T47D (cell line): ENCODE data around the gene AANAT.

Experiments used
- DNase-seq, 2 experiments: peaks; one replicate each; pipeline versions ENCODE4 v3.0.0 to v3.0.0-alpha.2; 2011 to 2012; ENCODE audit warnings: low read depth in 1 of 2, low spot score in 1 of 2
- JUND ChIP-seq: IDR thresholded peaks from 2 replicates; pipeline ENCODE4 v1.6.1; 2012; ENCODE audit warnings: low read depth
- in situ Hi-C: cut with HindIII; loops from 2 replicates; pipeline ENCODE4 v1.10.0; 2016; ENCODE audit warnings: low sequenced_read_pairs, low pct_unique_long_range_greater_than_20kb

Gene AANAT

GRCh38 chr17:76467366-76467765 is at the start of gene AANAT:
AANAT (plus strand) TSS chr17:76467603; CDS start chr17:76468747, 1,144 bp downstream.
- in situ Hi-C loops, result no loop called here
- no peak for DNase-seq

GRCh38 chr17:76419576-76420260 is 47.7 kb upstream of the AANAT start:
- in situ Hi-C loops, result no loop called here
- DNase-seq, result no peak

More at GRCh38 chr17:76467366-76467765, at the start of gene AANAT:
- TF ChIP-seq JUND, result no peak

GRCh38 chr17:76420356-76421043 is 46.9 kb upstream of the AANAT start:
- in situ Hi-C loops, result no loop called here
- no peak for TF ChIP-seq JUND
- DNase-seq, result no peak

More at GRCh38 chr17:76419576-76420260, 47.7 kb upstream of the AANAT start:
- no peak for TF ChIP-seq JUND

- no peak for DNase-seq
- in situ Hi-C loops, result no loop called here
- no peak for TF ChIP-seq JUND
These were observed 46.4 kb upstream of the AANAT start for GRCh38 chr17:76421044-76421407.

GRCh38 chr17:76422406-76422805 is 45.0 kb upstream of the AANAT start:
- in situ Hi-C loops, result no loop called here
- no peak for TF ChIP-seq JUND
- DNase-seq, result no peak

- in situ Hi-C loops, result no loop called here
- TF ChIP-seq JUND, result no peak
- no peak for DNase-seq
These were observed 44.5 kb upstream of the AANAT start for GRCh38 chr17:76422860-76423259.

GRCh38 chr17:76426853-76427252 is 40.5 kb upstream of the AANAT start:
- no peak for DNase-seq
- TF ChIP-seq JUND, result no peak
- in situ Hi-C loops, result no loop called here

- DNase-seq, result no peak
- in situ Hi-C loops, result no loop called here
- TF ChIP-seq JUND, result no peak
These were observed 39.7 kb upstream of the AANAT start for GRCh38 chr17:76427501-76428231.

- DNase-seq, result no peak
- TF ChIP-seq JUND, result no peak
- in situ Hi-C loops, result no loop called here
These were observed 38.9 kb upstream of the AANAT start for GRCh38 chr17:76428511-76428910.

GRCh38 chr17:76431509-76431908 is 35.9 kb upstream of the AANAT start:
- DNase-seq, result no peak
- TF ChIP-seq JUND, result no peak
- in situ Hi-C loops, result no loop called here

- DNase-seq, result no peak
- in situ Hi-C loops, result no loop called here
- no peak for TF ChIP-seq JUND
These were observed 35.4 kb upstream of the AANAT start for GRCh38 chr17:76432004-76432403.

- no peak for TF ChIP-seq JUND
- peak in 1 of 2 experiments; percentile 61 for DNase-seq
- in situ Hi-C loops, result no loop called here
These were observed 34.6 kb upstream of the AANAT start for GRCh38 chr17:76432712-76433336.

- in situ Hi-C loops, result no loop called here
- no peak for TF ChIP-seq JUND
- DNase-seq, result no peak
These were observed 33.7 kb upstream of the AANAT start for GRCh38 chr17:76433693-76434092.
